Measurements from ENCODE around the gene COL4A2. TPM values are rescaled to one million over a fixed set of nuclear protein-coding genes. Genes with fewer than 3 reads are reported as not detected.

The COL4A2 gene
- total and polyA plus RNA-seq, 2 donors (not counting 1 experiment from before 2014, with no cell fraction given) = 0.17 TPM; not detected in 1

DNA sequence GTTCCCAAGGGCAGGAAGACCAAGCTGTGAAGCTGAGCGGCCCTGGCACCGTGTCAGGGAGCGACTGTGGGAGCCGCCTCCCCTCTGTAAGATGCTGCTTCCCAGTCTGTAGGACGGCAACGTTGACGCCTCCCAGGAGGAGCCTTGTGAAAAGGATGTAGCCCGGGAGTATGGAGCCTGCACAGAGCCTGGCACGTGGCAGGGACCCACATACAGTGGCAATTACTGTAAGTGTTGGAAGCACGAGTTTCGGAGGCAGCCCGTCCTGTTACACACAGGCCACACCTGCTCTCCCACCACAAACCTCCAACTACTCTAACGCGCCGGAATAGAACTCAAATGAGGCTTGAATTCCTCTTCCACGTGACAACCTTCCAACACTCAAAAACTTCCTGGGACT, 247.9 kb downstream of the COL4A2 start:
- no peak for TF ChIP-seq EZH2 (IDR thresholded peaks at IDR 0.05; ENCODE audit: borderline replicate concordance, insufficient read depth, low read depth, low read length, poor library complexity, severe bottlenecking)
- TF ChIP-seq, protein P1, sequence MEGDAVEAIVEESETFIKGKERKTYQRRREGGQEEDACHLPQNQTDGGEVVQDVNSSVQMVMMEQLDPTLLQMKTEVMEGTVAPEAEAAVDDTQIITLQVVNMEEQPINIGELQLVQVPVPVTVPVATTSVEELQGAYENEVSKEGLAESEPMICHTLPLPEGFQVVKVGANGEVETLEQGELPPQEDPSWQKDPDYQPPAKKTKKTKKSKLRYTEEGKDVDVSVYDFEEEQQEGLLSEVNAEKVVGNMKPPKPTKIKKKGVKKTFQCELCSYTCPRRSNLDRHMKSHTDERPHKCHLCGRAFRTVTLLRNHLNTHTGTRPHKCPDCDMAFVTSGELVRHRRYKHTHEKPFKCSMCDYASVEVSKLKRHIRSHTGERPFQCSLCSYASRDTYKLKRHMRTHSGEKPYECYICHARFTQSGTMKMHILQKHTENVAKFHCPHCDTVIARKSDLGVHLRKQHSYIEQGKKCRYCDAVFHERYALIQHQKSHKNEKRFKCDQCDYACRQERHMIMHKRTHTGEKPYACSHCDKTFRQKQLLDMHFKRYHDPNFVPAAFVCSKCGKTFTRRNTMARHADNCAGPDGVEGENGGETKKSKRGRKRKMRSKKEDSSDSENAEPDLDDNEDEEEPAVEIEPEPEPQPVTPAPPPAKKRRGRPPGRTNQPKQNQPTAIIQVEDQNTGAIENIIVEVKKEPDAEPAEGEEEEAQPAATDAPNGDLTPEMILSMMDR (IDR thresholded peaks at IDR 0.05) = no peak
- Histone ChIP-seq H3K79me2 (ENCODE audit: control insufficient read depth, insufficient read depth, low read length) (peaks cover 3% of the 10 kb centered on the region), H3K27me3 (replicated peaks in 1 of 4; ENCODE audit: control extremely low read depth in 1 of 4, control insufficient read depth in 3 of 4, insufficient read depth in 4 of 4, low read length in 3 of 4) (no peaks in the 10 kb centered on the region), H3K27ac (ENCODE audit: low read length in 2 of 2) (no peak overlapping the region), H2AFZ (ENCODE audit: insufficient read depth, low read depth, low read length, poor library complexity, severe bottlenecking) (no peak overlapping the region), H3K9ac (ENCODE audit: low read length) (no peak overlapping the region), H3K36me3 (replicated peaks in 1 of 2; ENCODE audit: control extremely low read depth in 1 of 2, control insufficient read depth in 1 of 2, extremely low read depth in 1 of 2, insufficient read depth in 2 of 2, low read length in 1 of 2) (no peaks in the 10 kb centered on the region), H3K4me3 (ENCODE audit: control extremely low read depth in 1 of 5, extremely low read depth in 1 of 5, insufficient read depth in 1 of 5, low read depth in 2 of 5, low read length in 4 of 5) (no peak overlapping the region), H3K9me3 (ENCODE audit: control extremely low read depth in 1 of 3, control insufficient read depth in 2 of 3, insufficient read depth in 1 of 3, low read length in 2 of 3) (peaks cover 0 to 13% (median 0%) of the 10 kb centered on the region in 3 donors), H4K20me1 (ENCODE audit: control insufficient read depth, insufficient read depth, low read length, poor library complexity, severe bottlenecking) (no peaks in the 10 kb centered on the region), H3K4me1 (ENCODE audit: control insufficient read depth in 2 of 2, insufficient read depth in 2 of 2, low read length in 2 of 2) (peaks cover 3 to 6% of the 10 kb centered on the region in 2 donors), H3K4me2 (replicated peaks; ENCODE audit: low read depth, low read length, poor library complexity, severe bottlenecking) (no peak overlapping the region)
- peaks cover 18% of the 10 kb centered on the region for H3K4me1 Mint-ChIP-seq
- ATAC-seq (ENCODE audit: low read depth) = no peak
- no peaks in the 10 kb centered on the region for H3K27me3 Mint-ChIP-seq
- 84% methylated on average over 14 of the region's 16 CpGs for WGBS (ENCODE audit: insufficient coverage)
- CTCF ChIA-PET = no interaction called here
- no peak for DNase-seq
- no peak overlapping the region for H3K4me3 Mint-ChIP-seq
- H3K27ac Mint-ChIP-seq = no peak overlapping the region
- intact Hi-C loops (cut with micrococcal nuclease) = no loop called here
- no peaks in the 10 kb centered on the region for H3K9me3 Mint-ChIP-seq (ENCODE audit: insufficient read depth)
- POLR2A ChIA-PET = no interaction called here

DNA sequence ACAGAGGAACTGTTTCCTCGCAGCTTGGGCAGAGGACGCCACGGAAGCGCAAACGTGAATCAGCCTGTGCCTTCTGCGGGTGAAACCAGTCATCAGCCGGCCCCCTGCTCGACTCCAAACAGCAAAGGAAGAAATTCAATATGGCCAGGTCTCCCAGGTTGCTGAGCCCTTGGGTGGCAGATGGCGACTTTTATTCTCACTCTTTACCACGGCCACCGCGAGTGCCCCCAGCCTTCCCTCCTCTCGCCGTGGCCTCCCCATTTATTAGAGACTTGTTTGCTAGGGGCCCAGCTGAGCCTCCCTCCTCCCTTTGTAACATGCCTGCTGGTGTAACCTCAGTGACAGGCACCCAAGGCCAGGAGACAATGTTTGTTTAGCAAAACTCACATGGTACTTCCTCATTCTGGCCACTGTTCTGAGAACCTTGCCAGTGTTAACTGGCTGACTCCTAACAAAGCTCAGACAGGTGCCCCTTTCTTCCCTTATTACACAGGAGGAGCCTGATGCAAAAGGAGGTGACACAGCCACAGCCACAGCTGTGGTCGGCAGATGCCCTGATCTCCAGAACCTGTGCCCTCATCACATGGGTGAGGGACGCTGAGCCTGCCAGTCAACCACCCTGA, 248.6 kb downstream of the COL4A2 start:
- Histone ChIP-seq H3K4me1 (ENCODE audit: control insufficient read depth in 2 of 2, insufficient read depth in 2 of 2, low read length in 2 of 2) (peaks cover 4 to 8% of the 10 kb centered on the region in 2 donors), H3K9ac (ENCODE audit: low read length) (no peak overlapping the region), H3K4me3 (ENCODE audit: control extremely low read depth in 1 of 5, extremely low read depth in 1 of 5, insufficient read depth in 1 of 5, low read depth in 2 of 5, low read length in 4 of 5) (no peak overlapping the region), H3K27ac (ENCODE audit: low read length in 2 of 2) (no peak overlapping the region), H3K27me3 (replicated peaks in 1 of 4; ENCODE audit: control extremely low read depth in 1 of 4, control insufficient read depth in 3 of 4, insufficient read depth in 4 of 4, low read length in 3 of 4) (no peaks in the 10 kb centered on the region), H3K79me2 (ENCODE audit: control insufficient read depth, insufficient read depth, low read length) (peaks cover 3% of the 10 kb centered on the region), H4K20me1 (ENCODE audit: control insufficient read depth, insufficient read depth, low read length, poor library complexity, severe bottlenecking) (no peaks in the 10 kb centered on the region), H3K9me3 (ENCODE audit: control extremely low read depth in 1 of 3, control insufficient read depth in 2 of 3, insufficient read depth in 1 of 3, low read length in 2 of 3) (peaks cover 0 to 13% (median 0%) of the 10 kb centered on the region in 3 donors), H3K36me3 (replicated peaks in 1 of 2; ENCODE audit: control extremely low read depth in 1 of 2, control insufficient read depth in 1 of 2, extremely low read depth in 1 of 2, insufficient read depth in 2 of 2, low read length in 1 of 2) (no peaks in the 10 kb centered on the region), H2AFZ (ENCODE audit: insufficient read depth, low read depth, low read length, poor library complexity, severe bottlenecking) (no peak overlapping the region), H3K4me2 (replicated peaks; ENCODE audit: low read depth, low read length, poor library complexity, severe bottlenecking) (no peak overlapping the region)
- DNase-seq (peak; percentile 23), ATAC-seq (ENCODE audit: low read depth) (peak; percentile 74)
- TF ChIP-seq, protein P1 (IDR thresholded peaks at IDR 0.05) = no peak
- no peak for TF ChIP-seq EZH2 (IDR thresholded peaks at IDR 0.05; ENCODE audit: borderline replicate concordance, insufficient read depth, low read depth, low read length, poor library complexity, severe bottlenecking)
- intact Hi-C loops (cut with micrococcal nuclease) = no loop called here
- WGBS (ENCODE audit: insufficient coverage) = 80% methylated on average over 16 of the region's 16 CpGs
- Mint-ChIP-seq H3K27ac (peak overlapping the region; percentile 67), H3K9me3 (ENCODE audit: insufficient read depth) (no peaks in the 10 kb centered on the region), H3K27me3 (no peaks in the 10 kb centered on the region), H3K4me3 (no peak overlapping the region), H3K4me1 (peaks cover 24% of the 10 kb centered on the region)
- CTCF ChIA-PET = no interaction called here
- POLR2A ChIA-PET = no interaction called here

All from B cell (primary cell).